Activated CD4-positive, alpha-beta T cell treated with anti-CD3 and anti-CD28 coated beads for 36 hours (primary cell): ENCODE results near the gene KDELR3. TPM values are rescaled to one million over a fixed set of nuclear protein-coding genes. Genes with fewer than 3 reads are reported as not detected.

Experiments
- total RNA-seq, 2 experiments: library from RNA; stranded (reverse); gene quantifications; one replicate each; pipeline ENCODE4 v1.2.3, GENCODE V29; 2021

Gene KDELR3
- total RNA-seq, 2 experiments from 2014 or later: 0.84 to 1.1 TPM

Other genes with a start within 250 kb of the KDELR3 start
- gene TMEM184B, start 195.1 kb upstream of the KDELR3 start, total RNA-seq: 10 to 100 TPM; 16.0 to 19.8 TPM
- 100 to 1,000 TPM; 117 to 145 TPM for gene CSNK1E, start 150.7 kb upstream of the KDELR3 start, total RNA-seq
- not detected for gene KCNJ4, start 12.9 kb upstream of the KDELR3 start, total RNA-seq
- 100 to 1,000 TPM; 259 to 328 TPM for gene DDX17, start 38.2 kb downstream of the KDELR3 start, total RNA-seq
- 10 to 100 TPM; 16.3 to 18.9 TPM for gene DMC1, start 102.1 kb downstream of the KDELR3 start, total RNA-seq
- under 1 TPM; 0.30 to 0.63 TPM for gene FAM227A, start 188.3 kb downstream of the KDELR3 start, total RNA-seq
- 10 to 100 TPM in 1 of 2 experiments, 1 to 10 TPM in 1; 9.8 to 11.6 TPM for gene CBY1, start 188.5 kb downstream of the KDELR3 start, total RNA-seq
- gene TOMM22, start 213.9 kb downstream of the KDELR3 start, total RNA-seq: 100 to 1,000 TPM; 146 to 155 TPM
- gene JOSD1, start 232.8 kb downstream of the KDELR3 start, total RNA-seq: 10 to 100 TPM; 68.0 to 77.7 TPM
- gene GTPBP1, start 237.8 kb downstream of the KDELR3 start, total RNA-seq: 10 to 100 TPM; 88.6 to 92.8 TPM